ENCODE measurements around the gene SH2D1A. TPM values are rescaled to one million over a fixed set of nuclear protein-coding genes. Genes with fewer than 3 reads are reported as not detected.

Gene SH2D1A
- total RNA-seq, 1 donor from 2014 or later: 0.70 TPM

- no peak for DNase-seq (ENCODE audit: low spot score)
- no peak for ATAC-seq
These were observed 68.9 kb downstream of the SH2D1A start for GRCh38 chrX:124415115-124415800.

DNA sequence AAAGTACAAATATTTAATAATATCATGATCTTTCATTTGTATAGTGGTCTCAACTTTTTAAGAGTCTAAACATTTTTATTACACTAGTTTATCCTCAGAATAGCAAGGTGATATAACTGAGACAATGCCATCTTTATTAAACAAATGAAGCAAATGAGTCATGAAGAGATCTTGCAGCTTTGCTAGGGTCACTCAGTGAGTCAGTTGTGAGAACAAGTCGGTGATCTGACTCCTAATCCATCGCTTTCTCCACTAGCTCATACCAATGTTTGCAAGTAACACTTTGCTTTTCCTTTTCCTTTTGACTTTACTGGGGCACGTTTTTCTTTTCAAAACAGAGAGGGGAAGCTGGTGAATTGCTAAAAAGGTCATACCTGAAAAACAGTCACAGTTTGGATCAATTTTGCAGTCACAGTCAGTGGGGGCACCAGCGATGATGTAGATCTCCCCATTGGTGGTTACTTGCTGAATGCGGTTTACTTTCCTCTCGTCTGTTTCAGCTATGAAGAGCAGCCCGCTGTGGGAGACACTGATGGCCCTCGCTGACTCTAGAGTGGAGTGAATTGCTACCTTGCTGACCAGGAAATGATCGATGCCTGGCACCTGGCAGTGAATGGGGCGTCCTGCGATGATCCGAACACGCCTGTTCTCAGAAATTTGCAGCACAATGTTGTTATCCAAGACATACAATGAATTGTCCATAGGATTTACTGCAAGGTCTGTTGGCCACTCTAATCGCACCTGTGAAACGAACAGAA, 75.7 kb downstream of the SH2D1A start:
- DNase-seq (ENCODE audit: low spot score) (no peak), ATAC-seq (no peak)

Other genes with a start within 250 kb of the SH2D1A start
- gene TEX13D, start 13.9 kb upstream of the SH2D1A start, total RNA-seq: not detected

Measured in left lobe of liver (tissue), 2 donors.